GM18505 (cell line): ENCODE measurements around the gene TNNC2.
"Not testable (repeated sequence)": the region's sequence is repeated elsewhere in the genome, so short reads cannot be mapped to it uniquely, and the experiment has no call there.

Experiments used
- ATAC-seq: cut with Tn5 transposase; IDR thresholded peaks from one replicate; pipeline ENCODE4 v1.9.1; 2021; ENCODE audit not compliant: unreplicated experiment
- POLR2A ChIP-seq: IDR thresholded peaks from 4 replicates; pipeline ENCODE4 v1.6.1; 2011; ENCODE audit warnings: borderline replicate concordance; ENCODE audit not compliant: insufficient read depth, insufficient read length; ENCODE audit errors: extremely low read depth

The TNNC2 gene

GRCh38 chr20:45827030-45827652 is at the start of gene TNNC2:
TSS of gene TNNC2 (minus strand) at chr20:45827312. CDS start at chr20:45827248, 64 bp downstream.
- no peak for ATAC-seq
- TF ChIP-seq POLR2A, result no peak

DNA sequence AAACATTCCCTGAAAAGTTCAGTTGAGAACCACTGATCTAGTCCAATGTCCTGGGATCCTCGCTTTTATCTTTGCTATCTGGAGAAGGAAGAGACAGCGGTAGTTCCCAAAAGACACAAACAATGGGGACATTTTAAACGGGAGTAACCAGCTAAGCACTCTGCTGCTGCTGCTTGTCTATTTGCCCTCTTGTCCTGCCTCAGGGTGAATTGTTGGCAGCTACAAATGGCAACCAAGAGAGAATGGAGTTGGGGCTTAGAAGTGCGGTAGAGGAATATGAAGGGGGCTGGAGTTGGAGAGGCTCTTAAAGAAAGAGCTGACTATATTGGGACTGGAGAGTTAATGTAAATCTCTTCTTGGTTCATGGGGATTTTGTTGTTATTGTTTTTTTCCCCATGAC is 47.5 kb upstream of the TNNC2 start:
- no peak for TF ChIP-seq POLR2A
- no peak for ATAC-seq

- ATAC-seq, result not testable (repeated sequence)
Observed at GRCh38 chr20:45874104-45874481, 47.0 kb upstream of the TNNC2 start.

DNA sequence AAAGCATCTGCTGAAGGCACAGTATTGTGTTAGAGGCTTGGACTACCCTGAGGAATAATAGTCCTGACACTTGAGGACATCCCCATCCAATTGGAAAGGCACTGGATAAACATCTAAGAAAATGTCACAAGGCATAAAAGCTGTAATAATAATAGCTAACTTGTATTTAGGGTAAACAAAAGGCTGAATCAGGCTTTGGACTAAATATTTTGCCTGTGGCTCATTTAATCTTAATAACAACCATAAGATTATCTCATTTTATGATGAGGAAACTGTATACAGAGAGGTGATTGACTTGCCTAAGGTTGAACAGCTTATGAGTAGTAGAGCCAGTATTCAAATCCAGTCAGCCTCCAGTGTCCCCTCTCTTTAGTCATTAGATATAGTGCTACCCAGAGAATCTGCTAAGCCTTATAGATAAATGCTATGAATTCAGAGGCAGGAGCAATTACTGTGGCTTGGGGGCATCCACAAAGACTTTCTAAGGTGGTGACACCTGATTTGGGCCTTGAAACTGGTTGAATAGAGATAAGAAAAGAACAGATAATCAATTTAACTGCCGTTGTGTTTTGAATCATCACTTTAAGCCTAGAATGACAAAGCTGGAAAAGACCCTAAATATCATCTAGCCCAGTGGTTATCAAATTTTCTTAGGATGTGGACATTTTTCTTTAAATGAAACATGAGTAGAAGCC is 46.4 kb upstream of the TNNC2 start:
- no peak for ATAC-seq
- TF ChIP-seq POLR2A, result no peak

DNA sequence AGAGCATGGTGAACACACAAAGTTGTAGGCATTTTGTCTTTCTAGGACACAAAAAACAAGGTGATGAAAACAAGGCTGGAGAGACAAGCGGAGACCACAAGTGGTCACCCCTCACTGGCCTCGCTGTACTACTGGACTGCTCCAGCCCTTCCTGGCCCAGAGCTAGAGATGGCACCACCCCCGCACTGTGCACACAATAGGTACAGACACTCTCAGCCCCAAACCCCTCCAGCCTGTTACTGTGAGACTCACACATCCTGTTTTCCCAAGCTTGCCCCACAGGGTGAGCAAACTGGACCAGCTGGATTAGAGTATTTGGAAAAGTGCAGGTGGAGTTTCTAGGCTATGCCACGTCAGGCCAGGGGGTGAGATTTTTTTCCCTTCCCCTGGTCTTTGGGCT is 45.5 kb upstream of the TNNC2 start:
- ATAC-seq, result no peak
- no peak for TF ChIP-seq POLR2A

DNA sequence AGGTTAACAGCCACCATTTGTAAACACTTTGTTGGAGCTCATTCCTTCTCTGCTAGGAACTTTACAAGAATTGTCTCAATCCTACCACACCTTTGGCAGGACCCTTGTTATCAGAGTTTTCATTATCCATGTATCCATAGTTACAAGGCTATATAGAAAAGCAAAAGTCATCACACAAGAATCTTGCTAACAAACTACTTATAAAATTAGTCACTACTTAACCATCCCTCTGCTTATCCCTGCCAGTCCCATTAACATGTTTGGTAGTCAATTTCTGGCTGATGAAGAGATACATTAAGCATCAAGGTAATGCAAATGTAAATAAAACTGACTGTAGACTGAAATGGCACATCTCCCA is 40.7 kb upstream of the TNNC2 start:
- no peak for TF ChIP-seq POLR2A
- no peak for ATAC-seq

DNA sequence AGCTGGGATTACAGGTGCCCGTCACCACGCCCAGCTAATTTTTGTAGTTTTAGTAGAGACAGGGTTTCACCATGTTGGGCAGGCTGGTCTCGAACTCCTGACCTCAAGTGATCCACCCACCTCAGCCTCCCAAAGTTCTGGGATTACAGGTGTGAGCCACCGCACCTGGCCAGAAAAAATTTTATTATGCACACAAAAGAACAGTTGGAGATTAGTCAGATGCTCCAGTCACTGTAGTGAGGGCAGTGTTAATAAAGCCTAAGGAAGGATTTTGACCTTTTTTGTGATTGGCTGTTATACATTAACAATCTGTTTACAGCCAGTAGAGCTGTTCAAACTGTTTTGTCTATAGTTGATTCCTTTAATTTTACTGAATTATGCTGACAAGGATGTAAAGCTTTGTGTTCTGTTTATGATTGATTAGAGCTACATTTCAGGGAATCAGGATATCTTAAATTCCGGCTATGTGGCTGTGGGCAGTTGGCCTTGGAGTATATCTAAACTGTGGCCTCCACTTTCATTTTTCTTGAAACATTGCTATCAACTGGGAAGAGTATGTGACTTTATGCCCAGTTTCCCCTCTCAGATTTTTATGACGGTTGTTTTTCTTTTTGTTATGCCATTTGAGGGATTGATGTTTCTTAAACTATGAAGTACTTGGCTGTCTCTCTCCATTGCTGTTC is 40.2 kb upstream of the TNNC2 start:
- ATAC-seq, result no peak
- TF ChIP-seq POLR2A, result no peak

DNA sequence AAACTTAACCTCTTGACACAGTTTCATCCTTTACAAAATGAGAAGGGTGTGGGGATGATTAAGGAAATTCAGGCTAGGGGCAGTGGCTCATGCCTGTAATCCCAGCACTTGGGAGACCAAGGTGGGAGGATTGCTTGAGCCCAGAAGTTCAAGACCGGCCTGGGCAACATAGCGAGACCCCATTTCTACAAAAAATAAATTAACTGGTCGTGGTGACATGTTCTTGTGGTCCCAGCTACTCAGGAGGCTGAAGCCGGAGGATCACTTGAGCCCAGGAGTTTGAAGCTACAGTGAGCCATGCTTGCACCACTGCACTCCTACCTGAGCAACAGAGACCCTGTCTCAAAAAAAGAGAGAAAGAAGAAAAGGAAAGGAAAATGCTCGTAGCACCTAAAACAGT is 39.3 kb upstream of the TNNC2 start:
- no peak for TF ChIP-seq POLR2A
- no peak for ATAC-seq

- TF ChIP-seq POLR2A, result no peak
- ATAC-seq, result no peak
Observed at GRCh38 chr20:45863543-45864470, 36.7 kb upstream of the TNNC2 start.

GRCh38 chr20:45861221-45862075 is 34.3 kb upstream of the TNNC2 start:
- ATAC-seq, result no peak
- no peak for TF ChIP-seq POLR2A

GRCh38 chr20:45860560-45861220 is 33.6 kb upstream of the TNNC2 start:
- no peak for TF ChIP-seq POLR2A
- ATAC-seq, result no peak

DNA sequence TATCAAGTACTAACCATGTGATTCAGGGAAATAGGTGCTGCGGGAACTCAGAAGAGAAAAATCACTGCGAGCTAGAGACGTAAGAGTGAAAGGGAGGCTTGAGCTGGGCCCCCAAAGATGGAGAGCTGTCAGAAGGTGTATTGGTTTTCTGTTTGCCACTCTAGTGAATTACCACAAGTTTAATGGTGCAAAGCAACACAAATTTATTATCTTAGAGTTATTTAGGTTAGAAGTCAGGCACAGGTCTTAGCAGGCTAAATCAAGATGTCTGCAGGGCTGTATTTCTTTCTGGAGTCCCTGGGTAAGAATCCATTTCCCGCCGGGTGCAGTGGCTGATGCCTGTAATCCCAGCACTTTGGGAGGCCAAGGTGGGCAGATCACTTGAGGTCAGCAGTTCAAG is 32.8 kb upstream of the TNNC2 start:
- ATAC-seq, result no peak

More for the DNA sequence above, 32.8 kb upstream of the TNNC2 start:
- no peak for TF ChIP-seq POLR2A
